H1 (cell line): ENCODE measurements around the gene PDE4B. TPM values are rescaled to one million over a fixed set of nuclear protein-coding genes. Genes with fewer than 3 reads are reported as not detected.

Experiments used
- CBX8 ChIP-seq: fragments of 300-800, 300-1000 bp; sonication (generic); IDR thresholded peaks from 2 replicates; pipeline ENCODE4 v1.7.1; 2016; ENCODE audit warnings: low read depth, low read length, borderline replicate concordance
- CHD7 ChIP-seq: fragments of 300-600 bp; sonication (generic); IDR thresholded peaks from 2 replicates; pipeline ENCODE4 v1.7.1; 2012; ENCODE audit warnings: low read length, moderate library complexity, mild to moderate bottlenecking, inconsistent platforms; ENCODE audit not compliant: insufficient replicate concordance
- MAX ChIP-seq: IDR thresholded peaks from 2 replicates; pipeline ENCODE4 v1.6.1; 2012; ENCODE audit warnings: inconsistent platforms
- SP1 ChIP-seq: IDR thresholded peaks from 2 replicates; pipeline ENCODE4 v1.6.1; 2011; ENCODE audit warnings: low read depth, low read length
- polyA plus RNA-seq, 7 experiments: library from polyadenylated mRNA; depleted of rRNA in 3 of 7; stranded (reverse) in 5 of 7; unstranded in 2 of 7; fragments of >200 nt in 5 of 7; fragments of 200-250 nt in 2 of 7; gene quantifications; 1 replicate in 5 of 7; 2 replicates in 1 of 7; 4 replicates in 1 of 7; pipeline versions ENCODE4 v1.2.1 to v1.2.3, GENCODE V29; 2011 to 2013; ENCODE audit warnings: missing spikeins in 2 of 7, mixed read lengths in 2 of 7
- total RNA-seq: library from RNA; stranded (reverse); fragmentation: NEBNext Ultra II Directional; extraction: Animal tissue kit (Norgen Biotek cat#: 25700); gene quantifications from 2 replicates; pipeline ENCODE4 v1.2.1, GENCODE V29; 2021

PDE4B gene
- total and polyA plus RNA-seq, 2 of the 8 experiments (the other 6 are each of a cell fraction or from before 2014, with no cell fraction given): 5.0 to 15.1 TPM

- TF ChIP-seq CHD7 (no peak), MAX (no peak), SP1 (no peak), CBX8 (no peak)
Observed at GRCh38 chr1:65821386-65821785, 28.7 kb downstream of the PDE4B start (continued).
